Progenitor cell of endocrine pancreas (in vitro differentiated cells): ENCODE measurements around the gene UBAC2. TPM values are rescaled to one million over a fixed set of nuclear protein-coding genes. Genes with fewer than 3 reads are reported as not detected.

Experiments
- DNase-seq: peaks from one replicate; pipeline ENCODE4 v3.0.0; 2021; ENCODE audit warnings: low spot score; ENCODE audit not compliant: unreplicated experiment
- H3K27ac Mint-ChIP-seq: 2 replicates; pipeline ENCODE4 v1.8.0; 2021; ENCODE audit warnings: mild to moderate bottlenecking, moderate library complexity, mixed read lengths
- H3K27me3 Mint-ChIP-seq: 2 replicates; pipeline ENCODE4 v1.8.0; 2021; ENCODE audit warnings: mixed read lengths
- H3K36me3 Mint-ChIP-seq: 2 replicates; pipeline ENCODE4 v1.8.0; 2022; ENCODE audit warnings: mixed read lengths; ENCODE audit not compliant: insufficient read depth
- H3K4me1 Mint-ChIP-seq: 2 replicates; pipeline ENCODE4 v1.8.0; 2021; ENCODE audit warnings: low read depth, mixed read lengths
- H3K4me3 Mint-ChIP-seq: 2 replicates; pipeline ENCODE4 v1.8.0; 2021; ENCODE audit warnings: low read depth, mild to moderate bottlenecking, moderate library complexity, mixed read lengths
- H3K9me3 Mint-ChIP-seq: 2 replicates; pipeline ENCODE4 v1.8.0; 2021; ENCODE audit warnings: low read depth, mixed read lengths
- CTCF ChIP-seq: fragments of 200-600 bp; sonication (generic); IDR thresholded peaks from one replicate; pipeline ENCODE4 v1.5.0; 2021; ENCODE audit warnings: antibody characterized with exemption, mild to moderate bottlenecking; ENCODE audit not compliant: unreplicated experiment
- total RNA-seq: library from RNA; stranded (reverse); gene quantifications from 2 replicates; pipeline ENCODE4 v1.2.1, GENCODE V29; 2021

UBAC2 gene
- total RNA-seq, 1 donor from 2014 or later = 60.6 TPM

GRCh38 chr13:99307247-99307646 is 106.6 kb downstream of the UBAC2 start, which contains the start of gene GPR183:
Gene GPR183, minus strand, starts transcription at chr13:99307399. Its CDS starts 11,254 bp downstream, at chr13:99296145.
- H3K9me3 Mint-ChIP-seq = no peaks in the 10 kb centered on the region
- no peak for TF ChIP-seq CTCF
- H3K4me3 Mint-ChIP-seq = no peak within 1 kb of the TSS
- H3K4me1 Mint-ChIP-seq = peaks cover 22% of the 10 kb centered on the region
- peaks cover 9% of the 10 kb centered on the region for H3K36me3 Mint-ChIP-seq
- peak within 1 kb of the TSS; percentile 49 for H3K27ac Mint-ChIP-seq
- DNase-seq = no peak
- H3K27me3 Mint-ChIP-seq = no peaks in the 10 kb centered on the region

DNA sequence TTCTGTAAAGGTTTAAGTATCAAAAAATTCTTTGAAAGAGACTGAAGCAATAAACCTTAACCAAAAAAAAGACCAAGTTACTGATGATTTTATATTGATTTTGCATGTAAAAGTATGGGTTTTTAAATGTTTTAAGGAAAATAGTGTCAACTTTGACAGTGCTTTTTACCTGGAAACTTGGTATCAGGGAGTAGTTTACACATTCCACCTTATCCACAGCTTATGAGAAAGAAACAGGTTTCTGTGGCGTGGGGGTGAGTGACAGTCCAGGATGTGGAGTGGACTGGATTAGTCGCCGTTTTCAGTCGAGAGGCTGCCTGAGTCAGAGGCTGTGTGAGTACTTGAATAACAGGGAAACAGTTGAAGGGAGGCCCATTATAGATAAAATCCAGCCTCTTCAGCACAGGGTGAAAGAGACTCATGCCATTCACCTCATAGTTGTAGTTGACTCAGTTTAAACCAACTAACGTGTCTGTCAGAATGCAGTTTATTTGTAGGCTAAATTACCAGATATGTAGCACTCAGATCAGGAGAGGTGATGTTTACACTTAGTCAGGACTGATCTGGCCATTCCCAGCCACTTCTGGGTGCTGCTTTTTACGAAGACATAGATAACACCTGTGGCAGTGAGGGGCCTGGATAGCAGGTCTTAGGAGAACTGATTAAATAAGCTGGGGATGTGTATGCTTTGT is 107.1 kb downstream of the UBAC2 start:
- Mint-ChIP-seq H3K9me3 (no peaks in the 10 kb centered on the region), H3K4me1 (peaks cover 20% of the 10 kb centered on the region), H3K36me3 (peaks cover 9% of the 10 kb centered on the region), H3K27me3 (no peaks in the 10 kb centered on the region), H3K4me3 (no peak overlapping the region), H3K27ac (peak overlapping the region; percentile 49)
- DNase-seq = no peak
- TF ChIP-seq CTCF = no peak

DNA sequence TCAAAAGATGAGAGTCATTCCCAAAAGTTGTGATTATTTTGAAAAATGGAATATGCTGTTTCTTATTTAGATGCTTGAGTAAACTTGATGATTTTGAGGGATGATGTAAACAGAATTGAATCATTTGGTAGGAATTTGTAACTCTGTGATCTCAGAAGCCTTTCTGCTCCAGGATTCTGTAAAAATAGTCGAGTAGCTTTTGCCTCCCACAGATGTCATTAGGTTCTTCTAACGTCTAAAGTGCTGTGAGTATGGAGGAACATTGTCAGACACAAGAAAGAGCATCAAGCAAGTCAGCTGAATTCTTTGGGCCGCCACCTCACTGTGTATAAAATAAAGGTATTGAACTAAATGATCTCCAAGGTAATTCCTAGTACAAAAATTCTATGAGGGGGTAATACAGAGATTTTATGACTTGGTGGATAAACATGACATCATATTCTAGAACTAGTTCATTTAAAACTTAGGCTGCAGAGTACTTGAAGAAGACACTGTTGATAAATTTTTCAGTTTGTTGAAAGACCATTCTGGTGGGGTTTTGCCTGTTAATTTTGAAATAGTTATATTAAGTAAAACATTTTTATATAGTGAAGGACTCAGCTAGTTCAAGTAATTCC is 107.9 kb downstream of the UBAC2 start:
- Mint-ChIP-seq H3K4me3 (no peak overlapping the region), H3K4me1 (peaks cover 23% of the 10 kb centered on the region), H3K36me3 (peaks cover 14% of the 10 kb centered on the region), H3K27ac (no peak overlapping the region), H3K27me3 (no peaks in the 10 kb centered on the region), H3K9me3 (peaks cover 3% of the 10 kb centered on the region)
- DNase-seq = no peak
- TF ChIP-seq CTCF = no peak

DNA sequence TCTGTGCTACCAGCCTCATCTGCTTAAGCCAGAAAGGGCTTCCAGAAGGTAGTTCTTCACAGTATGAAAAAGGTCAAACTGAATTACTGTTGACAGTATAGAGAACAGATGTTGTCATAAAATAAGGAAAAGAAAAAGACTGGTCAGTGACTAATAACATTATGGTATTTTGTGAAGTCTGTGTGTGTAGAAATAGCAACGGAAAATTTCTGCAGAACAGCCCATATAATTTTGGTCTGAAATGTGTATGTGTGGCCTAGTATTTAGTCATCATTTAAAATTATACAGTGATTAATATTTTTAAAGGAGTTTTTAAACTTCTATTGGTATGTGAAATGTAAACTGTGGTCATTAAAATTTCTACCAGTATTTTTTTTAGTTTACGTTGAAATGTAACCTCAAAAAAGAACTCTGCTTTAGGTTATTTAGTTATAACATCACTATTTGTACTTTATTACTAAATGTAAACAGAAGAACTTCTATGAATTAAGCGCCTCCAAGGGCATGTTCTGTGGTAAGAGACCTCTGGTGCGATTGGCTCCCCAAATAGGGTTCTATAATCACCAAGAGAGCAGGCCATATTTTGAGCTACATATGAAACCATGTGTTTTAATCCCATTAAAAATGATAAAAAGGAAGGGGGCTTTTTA is 109.9 kb downstream of the UBAC2 start:
- H3K36me3 Mint-ChIP-seq = peaks cover 19% of the 10 kb centered on the region
- TF ChIP-seq CTCF = no peak
- no peak overlapping the region for H3K4me3 Mint-ChIP-seq
- DNase-seq = no peak
- peaks cover 23% of the 10 kb centered on the region for H3K4me1 Mint-ChIP-seq
- peaks cover 3% of the 10 kb centered on the region for H3K9me3 Mint-ChIP-seq
- no peak overlapping the region for H3K27ac Mint-ChIP-seq
- H3K27me3 Mint-ChIP-seq = no peaks in the 10 kb centered on the region

DNA sequence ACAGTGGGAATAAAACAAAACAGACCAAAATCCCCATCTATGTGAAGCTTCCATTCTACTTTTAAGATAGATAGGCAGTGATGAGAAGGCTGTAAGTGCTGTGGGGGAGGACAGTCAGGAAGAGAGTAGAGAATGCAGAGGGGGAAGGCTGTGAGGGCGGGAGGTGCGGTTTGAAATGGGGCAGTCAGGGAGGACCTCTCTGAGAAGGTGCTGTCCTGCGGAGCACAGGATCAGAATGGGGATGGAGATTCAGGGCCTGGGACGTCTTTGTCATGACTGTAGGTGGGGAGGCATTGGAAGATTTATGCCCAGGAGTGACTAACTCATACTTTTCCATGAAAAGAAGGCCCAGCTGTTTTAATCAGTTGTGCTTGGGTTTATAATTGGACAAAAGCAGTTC is 110.5 kb downstream of the UBAC2 start:
- peaks cover 19% of the 10 kb centered on the region for H3K36me3 Mint-ChIP-seq
- no peak for TF ChIP-seq CTCF
- H3K9me3 Mint-ChIP-seq = peaks cover 3% of the 10 kb centered on the region
- H3K27me3 Mint-ChIP-seq = no peaks in the 10 kb centered on the region
- H3K27ac Mint-ChIP-seq = no peak overlapping the region
- H3K4me1 Mint-ChIP-seq = peaks cover 23% of the 10 kb centered on the region
- no peak for DNase-seq
- no peak overlapping the region for H3K4me3 Mint-ChIP-seq
